ENCODE data around the gene LTB4R2. TPM values are rescaled to one million over a fixed set of nuclear protein-coding genes. Genes with fewer than 3 reads are reported as not detected.

The LTB4R2 gene
- polyA plus RNA-seq, 2 of the 4 experiments (the other 2 are of a cell fraction): 5.8 to 8.6 TPM

DNA sequence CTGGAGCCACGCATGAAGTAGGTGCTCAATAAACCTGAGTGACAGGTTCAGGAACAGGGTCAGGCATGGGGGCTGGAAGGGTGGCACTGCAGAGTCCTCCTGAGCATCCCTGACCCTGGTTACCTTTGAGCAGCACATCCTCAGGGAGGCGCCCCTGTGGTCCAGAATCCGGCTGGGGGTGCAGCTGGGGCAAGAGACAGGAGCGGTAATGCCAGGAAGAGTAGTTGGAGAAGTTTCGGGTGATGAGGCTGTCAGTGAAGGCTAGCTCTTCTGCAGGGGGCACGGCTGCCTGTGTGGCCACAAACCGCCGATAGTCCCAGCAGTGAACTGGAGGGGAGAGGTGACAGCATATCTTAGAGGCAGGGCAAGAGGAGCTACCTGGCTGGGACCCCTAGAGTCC, 40.6 kb upstream of the LTB4R2 start:
- H3K4me2 ChIP-seq: no peak overlapping the region
- H3K4me3 ChIP-seq: no peak overlapping the region
- TF ChIP-seq EHMT2 (IDR thresholded peaks at IDR 0.05; ENCODE audit: low read depth) (no peak), FOSB (CRISPR knock-in tag; IDR thresholded peaks at IDR 0.05) (no peak), HDAC2 (IDR thresholded peaks at IDR 0.05) (no peak), MAZ (IDR thresholded peaks at IDR 0.05; ENCODE audit: borderline replicate concordance, low read depth, low read length) (no peak), POLR2AphosphoS2 (conservative IDR thresholded peaks at IDR 0.05; ENCODE audit: low read length) (no peak), ZC3H11A (IDR thresholded peaks at IDR 0.05) (no peak), HOXB5 (CRISPR knock-in tag; IDR thresholded peaks at IDR 0.05) (no peak), PHF8 (IDR thresholded peaks at IDR 0.05; ENCODE audit: borderline replicate concordance, low read depth) (no peak), RFX5 (IDR thresholded peaks at IDR 0.05) (no peak), MYC (IDR thresholded peaks at IDR 0.05; ENCODE audit: borderline replicate concordance, low read length) (no peak), NFE2L2 (conservative IDR thresholded peaks at IDR 0.05; ENCODE audit: low read length) (no peak), RAD21 (conservative IDR thresholded peaks at IDR 0.05 in 1 of 2, IDR thresholded peaks at IDR 0.05 in 1 of 2) (no peak)
- TF ChIP-seq, protein P1, sequence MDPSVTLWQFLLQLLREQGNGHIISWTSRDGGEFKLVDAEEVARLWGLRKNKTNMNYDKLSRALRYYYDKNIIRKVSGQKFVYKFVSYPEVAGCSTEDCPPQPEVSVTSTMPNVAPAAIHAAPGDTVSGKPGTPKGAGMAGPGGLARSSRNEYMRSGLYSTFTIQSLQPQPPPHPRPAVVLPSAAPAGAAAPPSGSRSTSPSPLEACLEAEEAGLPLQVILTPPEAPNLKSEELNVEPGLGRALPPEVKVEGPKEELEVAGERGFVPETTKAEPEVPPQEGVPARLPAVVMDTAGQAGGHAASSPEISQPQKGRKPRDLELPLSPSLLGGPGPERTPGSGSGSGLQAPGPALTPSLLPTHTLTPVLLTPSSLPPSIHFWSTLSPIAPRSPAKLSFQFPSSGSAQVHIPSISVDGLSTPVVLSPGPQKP (IDR thresholded peaks at IDR 0.05; ENCODE audit: low read depth, low read length): no peak
- TF ChIP-seq, protein P2, sequence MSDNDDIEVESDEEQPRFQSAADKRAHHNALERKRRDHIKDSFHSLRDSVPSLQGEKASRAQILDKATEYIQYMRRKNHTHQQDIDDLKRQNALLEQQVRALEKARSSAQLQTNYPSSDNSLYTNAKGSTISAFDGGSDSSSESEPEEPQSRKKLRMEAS (IDR thresholded peaks at IDR 0.05): no peak
- TF ChIP-seq, protein P3, sequence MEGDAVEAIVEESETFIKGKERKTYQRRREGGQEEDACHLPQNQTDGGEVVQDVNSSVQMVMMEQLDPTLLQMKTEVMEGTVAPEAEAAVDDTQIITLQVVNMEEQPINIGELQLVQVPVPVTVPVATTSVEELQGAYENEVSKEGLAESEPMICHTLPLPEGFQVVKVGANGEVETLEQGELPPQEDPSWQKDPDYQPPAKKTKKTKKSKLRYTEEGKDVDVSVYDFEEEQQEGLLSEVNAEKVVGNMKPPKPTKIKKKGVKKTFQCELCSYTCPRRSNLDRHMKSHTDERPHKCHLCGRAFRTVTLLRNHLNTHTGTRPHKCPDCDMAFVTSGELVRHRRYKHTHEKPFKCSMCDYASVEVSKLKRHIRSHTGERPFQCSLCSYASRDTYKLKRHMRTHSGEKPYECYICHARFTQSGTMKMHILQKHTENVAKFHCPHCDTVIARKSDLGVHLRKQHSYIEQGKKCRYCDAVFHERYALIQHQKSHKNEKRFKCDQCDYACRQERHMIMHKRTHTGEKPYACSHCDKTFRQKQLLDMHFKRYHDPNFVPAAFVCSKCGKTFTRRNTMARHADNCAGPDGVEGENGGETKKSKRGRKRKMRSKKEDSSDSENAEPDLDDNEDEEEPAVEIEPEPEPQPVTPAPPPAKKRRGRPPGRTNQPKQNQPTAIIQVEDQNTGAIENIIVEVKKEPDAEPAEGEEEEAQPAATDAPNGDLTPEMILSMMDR (IDR thresholded peaks at IDR 0.05): no peak
- DNase-seq (ENCODE audit: low read depth in 1 of 2, low spot score in 1 of 2) (no peak), ATAC-seq (no peak), FAIRE-seq (no peak)
- H3K9me3 ChIP-seq: no peaks in the 10 kb centered on the region
- CTCF ChIA-PET: interaction anchor here (0.6 to 34.0 kb wide), 7 partner anchors 14 to 167 kb away, joined by 3 to 469 read pairs (median 4); partner anchors contain the start of genes CIDEB, DHRS1, IRF9 and LTB4R
- WGBS (ENCODE audit: missing lambda C conversion rate): 94% methylated on average over 8 of the region's 8 CpGs
- POLR2A ChIA-PET: interaction anchor here (0.6 to 1.4 kb wide), 2 partner anchors 11 to 27 kb away, joined by 4 to 7 read pairs; partner anchors contain the start of gene TINF2
- 0 out of 3 replicates have a peak, but pooled peaks cover 5% of the 10 kb centered on the region for H3K4me1 ChIP-seq
- no peak overlapping the region for H3K27ac ChIP-seq

DNA sequence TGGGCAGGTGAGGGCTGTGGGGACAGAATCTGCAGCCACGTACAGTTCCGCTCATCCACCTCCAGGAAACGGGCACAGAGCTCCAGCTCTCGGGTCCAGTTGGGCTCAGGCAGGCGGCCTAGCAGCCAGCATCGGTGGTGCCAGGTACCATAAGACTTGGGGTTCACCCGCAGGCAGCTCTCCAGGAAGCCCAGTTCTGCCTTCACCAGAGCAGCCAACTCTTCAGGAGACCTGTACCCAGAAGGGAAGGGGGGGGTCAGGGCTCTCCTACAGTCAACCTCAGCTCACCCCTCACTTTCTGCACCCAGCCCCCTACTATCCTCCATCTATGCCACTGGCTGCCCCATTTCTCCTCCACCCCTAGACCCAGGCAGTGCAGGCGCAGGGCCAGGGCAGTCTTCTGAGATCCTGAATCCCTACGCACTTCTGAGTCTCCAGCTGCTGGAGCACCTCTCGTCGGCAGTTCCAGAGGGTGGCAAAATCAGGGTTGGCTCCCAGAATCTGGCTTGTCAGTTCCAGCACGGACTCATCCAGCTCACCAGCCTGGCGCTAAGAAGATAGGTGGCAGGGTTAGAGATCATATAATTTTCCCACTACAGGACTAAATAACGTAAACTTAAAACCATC, 39.9 kb upstream of the LTB4R2 start:
- TF ChIP-seq SMC3 (IDR thresholded peaks at IDR 0.05) (no peak), KDM5A (IDR thresholded peaks at IDR 0.05) (no peak), JUN (IDR thresholded peaks at IDR 0.05) (no peak), MAFK (IDR thresholded peaks at IDR 0.05; ENCODE audit: partially characterized antibody) (no peak), HOXB13 (CRISPR knock-in tag; IDR thresholded peaks at IDR 0.05; ENCODE audit: low read depth) (no peak), RNF2 (IDR thresholded peaks at IDR 0.05; ENCODE audit: borderline replicate concordance, low read depth) (no peak), FOXS1 (CRISPR knock-in tag; IDR thresholded peaks at IDR 0.05) (no peak), CHD2 (IDR thresholded peaks at IDR 0.05; ENCODE audit: low read length, partially characterized antibody) (no peak), EHF (CRISPR knock-in tag; IDR thresholded peaks at IDR 0.05) (no peak), SREBF2 (IDR thresholded peaks at IDR 0.05) (no peak), TP53 (CRISPR knock-in tag; IDR thresholded peaks at IDR 0.05) (no peak)
- TF ChIP-seq, protein P4, sequence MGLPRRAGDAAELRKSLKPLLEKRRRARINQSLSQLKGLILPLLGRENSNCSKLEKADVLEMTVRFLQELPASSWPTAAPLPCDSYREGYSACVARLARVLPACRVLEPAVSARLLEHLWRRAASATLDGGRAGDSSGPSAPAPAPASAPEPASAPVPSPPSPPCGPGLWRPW (IDR thresholded peaks at IDR 0.05): no peak
- TF ChIP-seq, protein P5, sequence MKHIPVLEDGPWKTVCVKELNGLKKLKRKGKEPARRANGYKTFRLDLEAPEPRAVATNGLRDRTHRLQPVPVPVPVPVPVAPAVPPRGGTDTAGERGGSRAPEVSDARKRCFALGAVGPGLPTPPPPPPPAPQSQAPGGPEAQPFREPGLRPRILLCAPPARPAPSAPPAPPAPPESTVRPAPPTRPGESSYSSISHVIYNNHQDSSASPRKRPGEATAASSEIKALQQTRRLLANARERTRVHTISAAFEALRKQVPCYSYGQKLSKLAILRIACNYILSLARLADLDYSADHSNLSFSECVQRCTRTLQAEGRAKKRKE (CRISPR knock-in tag; IDR thresholded peaks at IDR 0.05; ENCODE audit: low read depth): no peak
- TF ChIP-seq, protein P2 (IDR thresholded peaks at IDR 0.05): no peak
- Histone ChIP-seq H3K4me3 (no peak overlapping the region), H3K4me2 (peak overlapping the region; percentile 85; the same call in 2 of the 3 replicates), H3K4me1 (0 out of 3 replicates have a peak, but pooled peaks cover 5% of the 10 kb centered on the region), H3K27ac (no peak overlapping the region), H3K9me3 (no peaks in the 10 kb centered on the region)
- ChIA-PET CTCF (interaction anchor here (0.6 to 34.0 kb wide), 10 partner anchors 13 to 166 kb away, joined by 3 to 469 read pairs (median 5); partner anchors contain the start of genes CIDEB, DHRS1, IRF9 and LTB4R), POLR2A (interaction anchor here (0.6 to 1.9 kb wide), 7 partner anchors 10 to 54 kb away, joined by 3 to 14 read pairs (median 5); partner anchors contain the start of genes CIDEB, DHRS1, MDP1 and NOP9)
- FAIRE-seq (no peak), ATAC-seq (no peak), DNase-seq (ENCODE audit: low read depth in 1 of 2, low spot score in 1 of 2) (no peak)
- WGBS (ENCODE audit: missing lambda C conversion rate): 93% methylated on average over 14 of the region's 14 CpGs
